ENCODE data around the gene KCMF1.
A peak's percentile ranks its signal among the peaks of the same experiment; 100 is the strongest.

KCMF1 gene

GRCh38 chr2:84964406-84965191, 6.4 kb upstream of the KCMF1 start:
- Histone ChIP-seq H3K36me3 (ENCODE audit: control insufficient read depth, insufficient read depth, low read length) (peaks cover 5% of the 10 kb centered on the region), H3K4me1 (ENCODE audit: control insufficient read depth, insufficient read depth, low read length, poor library complexity, severe bottlenecking) (peaks cover 3% of the 10 kb centered on the region), H3K9me3 (ENCODE audit: control insufficient read depth, low read length) (no peaks in the 10 kb centered on the region), H3K27ac (ENCODE audit: insufficient read depth, low read length, poor library complexity, severe bottlenecking) (no peak overlapping the region), H3K27me3 (replicated peaks; ENCODE audit: control insufficient read depth, insufficient read depth, low read length, poor library complexity, severe bottlenecking) (no peaks in the 10 kb centered on the region), H3K4me3 (ENCODE audit: insufficient read depth, low read depth, low read length, poor library complexity, severe bottlenecking) (no peak overlapping the region)
- DNase-seq, result no peak

GRCh38 chr2:84965192-84965516, 5.8 kb upstream of the KCMF1 start:
- Histone ChIP-seq H3K4me1 (ENCODE audit: control insufficient read depth, insufficient read depth, low read length, poor library complexity, severe bottlenecking) (peaks cover 3% of the 10 kb centered on the region), H3K27me3 (replicated peaks; ENCODE audit: control insufficient read depth, insufficient read depth, low read length, poor library complexity, severe bottlenecking) (no peaks in the 10 kb centered on the region), H3K4me3 (ENCODE audit: insufficient read depth, low read depth, low read length, poor library complexity, severe bottlenecking) (no peak overlapping the region), H3K27ac (ENCODE audit: insufficient read depth, low read length, poor library complexity, severe bottlenecking) (no peak overlapping the region), H3K9me3 (ENCODE audit: control insufficient read depth, low read length) (no peaks in the 10 kb centered on the region), H3K36me3 (ENCODE audit: control insufficient read depth, insufficient read depth, low read length) (peaks cover 5% of the 10 kb centered on the region)
- DNase-seq, result no peak

DNA sequence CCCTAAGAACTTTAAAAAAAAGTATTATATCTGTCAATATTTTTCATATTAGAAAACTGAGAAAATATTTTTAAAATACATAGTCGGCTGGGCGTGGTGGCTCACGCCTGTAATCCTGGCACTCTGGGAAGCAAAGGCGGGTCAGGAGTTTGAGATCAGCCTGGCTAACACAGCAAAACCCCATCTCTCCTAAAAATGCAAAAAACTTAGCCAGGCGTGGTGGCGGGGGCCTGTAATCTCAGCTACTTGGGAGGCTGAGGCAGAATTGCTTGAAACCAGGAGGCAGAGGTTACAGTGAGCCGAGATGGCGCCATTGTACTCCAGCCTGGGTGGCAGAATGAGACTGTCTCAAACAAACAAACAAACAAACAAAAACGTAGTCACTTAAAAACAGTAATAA, 5.1 kb upstream of the KCMF1 start:
- H3K27me3 ChIP-seq (replicated peaks; ENCODE audit: control insufficient read depth, insufficient read depth, low read length, poor library complexity, severe bottlenecking), result no peaks in the 10 kb centered on the region
- peaks cover 5% of the 10 kb centered on the region for H3K36me3 ChIP-seq (ENCODE audit: control insufficient read depth, insufficient read depth, low read length)
- H3K4me1 ChIP-seq (ENCODE audit: control insufficient read depth, insufficient read depth, low read length, poor library complexity, severe bottlenecking), result peaks cover 3% of the 10 kb centered on the region
- DNase-seq, result no peak
- H3K27ac ChIP-seq (ENCODE audit: insufficient read depth, low read length, poor library complexity, severe bottlenecking), result no peak overlapping the region
- H3K9me3 ChIP-seq (ENCODE audit: control insufficient read depth, low read length), result no peaks in the 10 kb centered on the region
- no peak overlapping the region for H3K4me3 ChIP-seq (ENCODE audit: insufficient read depth, low read depth, low read length, poor library complexity, severe bottlenecking)

GRCh38 chr2:84966731-84967130, 4.2 kb upstream of the KCMF1 start:
- Histone ChIP-seq H3K27ac (ENCODE audit: insufficient read depth, low read length, poor library complexity, severe bottlenecking) (no peak overlapping the region), H3K27me3 (replicated peaks; ENCODE audit: control insufficient read depth, insufficient read depth, low read length, poor library complexity, severe bottlenecking) (no peaks in the 10 kb centered on the region), H3K4me3 (ENCODE audit: insufficient read depth, low read depth, low read length, poor library complexity, severe bottlenecking) (no peak overlapping the region), H3K36me3 (ENCODE audit: control insufficient read depth, insufficient read depth, low read length) (peaks cover 5% of the 10 kb centered on the region), H3K9me3 (ENCODE audit: control insufficient read depth, low read length) (no peaks in the 10 kb centered on the region), H3K4me1 (ENCODE audit: control insufficient read depth, insufficient read depth, low read length, poor library complexity, severe bottlenecking) (peaks cover 3% of the 10 kb centered on the region)
- DNase-seq, result no peak

GRCh38 chr2:84969511-84970209, 1.3 kb upstream of the KCMF1 start:
- peaks cover 5% of the 10 kb centered on the region for H3K36me3 ChIP-seq (ENCODE audit: control insufficient read depth, insufficient read depth, low read length)
- H3K4me1 ChIP-seq (ENCODE audit: control insufficient read depth, insufficient read depth, low read length, poor library complexity, severe bottlenecking), result peaks cover 9% of the 10 kb centered on the region
- H3K9me3 ChIP-seq (ENCODE audit: control insufficient read depth, low read length), result no peaks in the 10 kb centered on the region
- no peaks in the 10 kb centered on the region for H3K27me3 ChIP-seq (replicated peaks; ENCODE audit: control insufficient read depth, insufficient read depth, low read length, poor library complexity, severe bottlenecking)
- H3K27ac ChIP-seq (ENCODE audit: insufficient read depth, low read length, poor library complexity, severe bottlenecking), result peak overlapping the region; percentile 87
- H3K4me3 ChIP-seq (ENCODE audit: insufficient read depth, low read depth, low read length, poor library complexity, severe bottlenecking), result peak overlapping the region; percentile 83
- DNase-seq, result peak; percentile 4 to 28 (median 21)

DNA sequence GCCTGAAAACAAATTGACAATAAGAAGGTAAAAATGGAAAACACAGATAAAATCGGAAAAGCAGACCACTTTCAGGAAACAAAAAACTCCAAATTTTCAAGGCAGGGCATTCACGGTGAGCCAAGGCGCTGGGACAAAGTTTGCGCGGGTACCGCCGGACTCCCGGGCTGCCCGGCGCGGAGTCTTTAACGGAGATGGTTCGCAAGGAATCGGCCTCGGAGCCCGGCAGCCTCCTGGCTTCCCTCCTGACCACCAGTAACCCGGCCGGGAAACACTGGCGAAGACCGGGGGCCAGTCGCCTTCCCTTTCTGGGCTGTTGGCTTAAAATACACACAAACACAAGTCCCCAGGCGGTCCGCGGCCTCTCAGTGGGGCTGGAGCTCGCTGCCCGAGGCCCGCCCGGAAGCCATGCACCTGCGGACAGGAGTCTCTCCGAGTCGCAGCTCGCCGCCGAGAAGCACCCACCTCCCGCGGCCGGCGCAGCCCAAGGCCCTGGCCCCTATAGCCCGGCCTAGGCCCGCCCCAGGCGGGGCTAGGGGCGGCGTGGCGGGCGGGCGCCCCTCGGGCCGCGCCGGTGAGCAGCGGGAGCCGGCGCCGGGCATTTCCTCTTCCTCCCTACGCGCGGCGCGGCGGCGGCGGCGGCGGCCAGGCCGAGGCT, 622 bp upstream of the KCMF1 start:
- Histone ChIP-seq H3K4me3 (ENCODE audit: insufficient read depth, low read depth, low read length, poor library complexity, severe bottlenecking) (peak overlapping the region; percentile 83), H3K36me3 (ENCODE audit: control insufficient read depth, insufficient read depth, low read length) (no peaks in the 10 kb centered on the region), H3K27ac (ENCODE audit: insufficient read depth, low read length, poor library complexity, severe bottlenecking) (peak overlapping the region; percentile 87), H3K9me3 (ENCODE audit: control insufficient read depth, low read length) (no peaks in the 10 kb centered on the region), H3K4me1 (ENCODE audit: control insufficient read depth, insufficient read depth, low read length, poor library complexity, severe bottlenecking) (peaks cover 12% of the 10 kb centered on the region), H3K27me3 (replicated peaks; ENCODE audit: control insufficient read depth, insufficient read depth, low read length, poor library complexity, severe bottlenecking) (no peaks in the 10 kb centered on the region)
- DNase-seq, result peak in 2 of 3 donors; percentile 41 to 43

DNA sequence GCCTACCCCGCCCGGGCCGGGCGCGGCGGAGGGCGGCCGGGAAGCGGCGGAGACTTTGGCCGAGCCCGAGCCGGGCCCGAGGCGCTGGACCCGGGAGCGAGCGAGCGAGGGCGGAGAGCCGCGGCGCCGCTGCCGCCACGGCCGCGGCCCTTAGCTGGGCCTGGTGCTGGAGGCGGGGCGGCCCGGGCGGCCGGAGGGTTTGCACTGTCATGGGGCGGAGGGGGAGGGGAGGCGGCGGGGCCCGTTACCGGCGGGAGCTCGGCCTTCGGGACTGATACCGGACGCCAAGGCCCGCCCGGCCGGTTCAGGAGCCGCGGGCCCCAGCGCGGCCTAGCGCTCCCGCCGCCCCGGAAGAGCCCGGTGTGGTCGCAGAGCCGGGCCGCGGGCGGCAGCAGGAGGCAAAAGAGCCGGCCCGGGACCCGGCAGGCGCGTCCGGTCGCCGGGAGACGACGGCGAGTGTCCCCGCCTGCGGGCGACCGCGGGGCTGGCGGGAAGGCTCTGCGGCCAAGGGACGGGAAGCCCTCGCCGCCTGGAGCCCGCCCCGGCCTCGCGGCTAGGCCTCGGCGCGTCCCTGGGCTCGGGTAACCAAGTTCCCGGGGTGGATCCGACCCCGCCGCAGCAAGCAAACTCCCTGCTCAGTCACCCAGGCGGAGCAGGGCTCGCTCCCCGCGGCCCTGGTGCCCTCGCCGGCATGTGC, 697 bp downstream of the KCMF1 start:
- peaks cover 14% of the 10 kb centered on the region for H3K4me1 ChIP-seq (ENCODE audit: control insufficient read depth, insufficient read depth, low read length, poor library complexity, severe bottlenecking)
- H3K4me3 ChIP-seq (ENCODE audit: insufficient read depth, low read depth, low read length, poor library complexity, severe bottlenecking), result peak overlapping the region; percentile 55
- H3K27me3 ChIP-seq (replicated peaks; ENCODE audit: control insufficient read depth, insufficient read depth, low read length, poor library complexity, severe bottlenecking), result no peaks in the 10 kb centered on the region
- H3K36me3 ChIP-seq (ENCODE audit: control insufficient read depth, insufficient read depth, low read length), result no peaks in the 10 kb centered on the region
- peak overlapping the region; percentile 91 for H3K27ac ChIP-seq (ENCODE audit: insufficient read depth, low read length, poor library complexity, severe bottlenecking)
- peak; percentile 44 to 57 (median 51) for DNase-seq
- no peaks in the 10 kb centered on the region for H3K9me3 ChIP-seq (ENCODE audit: control insufficient read depth, low read length)

DNA sequence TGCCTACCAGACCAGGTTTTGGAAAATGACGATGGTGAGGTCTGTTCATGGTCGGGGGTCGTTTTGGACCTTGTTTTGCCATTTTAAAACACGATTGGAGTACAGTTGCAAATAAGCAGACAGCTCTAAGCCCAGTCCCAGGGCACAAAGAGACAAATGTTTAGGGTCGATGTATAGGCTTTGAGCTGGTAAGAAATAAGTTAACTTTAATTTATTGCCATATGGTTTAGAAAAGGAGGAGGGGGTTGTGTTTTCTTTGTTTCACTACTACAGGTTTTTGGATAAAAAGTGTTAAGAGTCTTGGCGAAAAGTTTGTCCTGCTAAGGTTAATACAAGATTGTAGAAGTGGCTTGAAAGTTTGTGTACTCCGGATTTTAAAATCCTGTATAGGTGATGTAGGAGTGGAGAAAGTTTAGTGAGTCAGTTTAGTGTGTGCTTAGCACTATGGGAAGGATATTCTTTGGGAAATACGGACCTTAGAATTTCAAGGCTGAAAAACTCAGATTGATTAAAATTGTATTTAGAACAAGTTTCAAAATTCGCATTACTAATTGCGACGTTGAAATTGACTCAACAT, 1.3 kb downstream of the KCMF1 start:
- Histone ChIP-seq H3K4me1 (ENCODE audit: control insufficient read depth, insufficient read depth, low read length, poor library complexity, severe bottlenecking) (peaks cover 14% of the 10 kb centered on the region), H3K9me3 (ENCODE audit: control insufficient read depth, low read length) (no peaks in the 10 kb centered on the region)
- no peak for DNase-seq

GRCh38 chr2:84972932-84973331, 2.0 kb downstream of the KCMF1 start:
- H3K27me3 ChIP-seq (replicated peaks; ENCODE audit: control insufficient read depth, insufficient read depth, low read length, poor library complexity, severe bottlenecking), result no peaks in the 10 kb centered on the region
- peak overlapping the region; percentile 55 for H3K4me3 ChIP-seq (ENCODE audit: insufficient read depth, low read depth, low read length, poor library complexity, severe bottlenecking)
- peak overlapping the region; percentile 91 for H3K27ac ChIP-seq (ENCODE audit: insufficient read depth, low read length, poor library complexity, severe bottlenecking)
- no peaks in the 10 kb centered on the region for H3K36me3 ChIP-seq (ENCODE audit: control insufficient read depth, insufficient read depth, low read length)
- H3K4me1 ChIP-seq (ENCODE audit: control insufficient read depth, insufficient read depth, low read length, poor library complexity, severe bottlenecking), result peaks cover 14% of the 10 kb centered on the region
- DNase-seq, result no peak
- no peaks in the 10 kb centered on the region for H3K9me3 ChIP-seq (ENCODE audit: control insufficient read depth, low read length)

More for the DNA sequence above, 1.3 kb downstream of the KCMF1 start:
- H3K36me3 ChIP-seq (ENCODE audit: control insufficient read depth, insufficient read depth, low read length), result no peaks in the 10 kb centered on the region
- peak overlapping the region; percentile 55 for H3K4me3 ChIP-seq (ENCODE audit: insufficient read depth, low read depth, low read length, poor library complexity, severe bottlenecking)
- no peaks in the 10 kb centered on the region for H3K27me3 ChIP-seq (replicated peaks; ENCODE audit: control insufficient read depth, insufficient read depth, low read length, poor library complexity, severe bottlenecking)
- H3K27ac ChIP-seq (ENCODE audit: insufficient read depth, low read length, poor library complexity, severe bottlenecking), result peak overlapping the region; percentile 91

Data from effector memory CD4-positive, alpha-beta T cell (primary cell).